ENCODE measurements around the gene MBD3L1. TPM values are rescaled to one million over a fixed set of nuclear protein-coding genes. Genes with fewer than 3 reads are reported as not detected.

MBD3L1 gene
- total and polyA plus RNA-seq, 2 of the 13 experiments (the other 11 are each of a cell fraction or from before 2014, with no cell fraction given), result not detected

- Histone ChIP-seq H3K9ac (ENCODE audit: insufficient read depth, low read depth, low read length) (no peak overlapping the region), H3K4me1 (ENCODE audit: insufficient read depth, low read length) (no peaks in the 10 kb centered on the region), H3K79me2 (ENCODE audit: insufficient read depth, low read length) (no peaks in the 10 kb centered on the region), H3K27me3 (ENCODE audit: control insufficient read depth in 1 of 2, insufficient read depth in 2 of 2, low read length in 2 of 2) (no peaks in the 10 kb centered on the region), H3K9me3 (ENCODE audit: low read length) (peaks cover 98% of the 10 kb centered on the region), H2AFZ (ENCODE audit: low read length) (no peak overlapping the region), H3K4me2 (ENCODE audit: low read depth, low read length) (no peak overlapping the region), H3K4me3 (replicated peaks in 1 of 3; ENCODE audit: insufficient read depth in 1 of 3, low read depth in 2 of 3, low read length in 3 of 3) (no peak overlapping the region), H3K27ac (ENCODE audit: extremely low read length, insufficient read depth, low read length) (no peak overlapping the region), H4K20me1 (ENCODE audit: insufficient read depth, low read length) (no peaks in the 10 kb centered on the region), H3K36me3 (replicated peaks in 1 of 2; ENCODE audit: control insufficient read depth in 1 of 2, insufficient read depth in 2 of 2, low read length in 2 of 2) (no peaks in the 10 kb centered on the region)
- ChIA-PET POLR2A (no interaction called here), CTCF (ENCODE audit: low intra/inter-chr PET ratio, low total read pairs) (no interaction called here)
- FAIRE-seq, result no peak
- no TSS peak for BruUV-seq (replicated peaks)
- ATAC-seq, result no peak
- TF ChIP-seq ATF7 (IDR thresholded peaks at IDR 0.05) (0 out of 2 replicates have a peak, but pooled peaks have one; percentile 13), ATF7 (CRISPR knock-in tag; IDR thresholded peaks at IDR 0.05) (no peak), ZBTB40 (IDR thresholded peaks at IDR 0.05) (peak; percentile 6; the same call in 1 of the 2 replicates), ZBTB40 (CRISPR knock-in tag; IDR thresholded peaks at IDR 0.05) (no peak), CREB1 (IDR thresholded peaks at IDR 0.05) (peak; percentile 92), CREB1 (CRISPR knock-in tag; IDR thresholded peaks at IDR 0.05) (no peak), IKZF4 (CRISPR knock-in tag; IDR thresholded peaks at IDR 0.05; ENCODE audit: borderline replicate concordance, low read depth, not compliant biosample characterization) (no peak), PHB2 (IDR thresholded peaks at IDR 0.05; ENCODE audit: partially characterized antibody) (peak; percentile 54)
- in situ Hi-C loops (cut with HindIII; ENCODE audit: extremely low pct_ligation_motif_present, low pct_unique_long_range_greater_than_20kb), result no loop called here
- no peak for DNase-seq (ENCODE audit: low spot score)
- intact Hi-C loops (cut with micrococcal nuclease; ENCODE audit: unreplicated experiment), result no loop called here
These were observed 58.1 kb downstream of the MBD3L1 start for GRCh38 chr19:8890260-8890659.

Other genes starting within 250 kb of the MBD3L1 start
- 0.49 TPM in 1 of 2 replicates, not detected in the other for gene ADAMTS10, start 221.7 kb upstream of the MBD3L1 start, total RNA-seq (2016; rRNA removed; fragmentation: Illumina TruSeq; extraction: Trizol)
- 1.7 and 3.0 TPM in 2 replicates for gene ADAMTS10, start 221.7 kb upstream of the MBD3L1 start, polyA plus RNA-seq (2011; rRNA removed)
- not detected in 2 replicates for gene NFILZ, start 201.7 kb upstream of the MBD3L1 start, total RNA-seq (2016; rRNA removed; fragmentation: Illumina TruSeq; extraction: Trizol)
- not detected in 2 replicates for gene NFILZ, start 201.7 kb upstream of the MBD3L1 start, polyA plus RNA-seq (2011; rRNA removed)
- not detected in 2 replicates for gene ACTL9, start 133.6 kb upstream of the MBD3L1 start, total RNA-seq (2016; rRNA removed; fragmentation: Illumina TruSeq; extraction: Trizol)
- gene ACTL9, start 133.6 kb upstream of the MBD3L1 start, polyA plus RNA-seq (2011; rRNA removed), result not detected in 2 replicates
- gene OR2Z1, start 110.7 kb upstream of the MBD3L1 start, total RNA-seq (2016; rRNA removed; fragmentation: Illumina TruSeq; extraction: Trizol), result not detected in 2 replicates
- not detected in 2 replicates for gene OR2Z1, start 110.7 kb upstream of the MBD3L1 start, polyA plus RNA-seq (2011; rRNA removed)
- gene ZNF558, start 73 bp upstream of the MBD3L1 start, total RNA-seq (2016; rRNA removed; fragmentation: Illumina TruSeq; extraction: Trizol), result 7.9 and 9.5 TPM in 2 replicates
- 10.8 and 13.0 TPM in 2 replicates for gene ZNF558, start 73 bp upstream of the MBD3L1 start, polyA plus RNA-seq (2011; rRNA removed)
- gene MUC16, start 178.0 kb downstream of the MBD3L1 start, total RNA-seq (2016; rRNA removed; fragmentation: Illumina TruSeq; extraction: Trizol), result not detected in 2 replicates
- gene MUC16, start 178.0 kb downstream of the MBD3L1 start, polyA plus RNA-seq (2011; rRNA removed), result not detected in 2 replicates

Measured in HepG2 (cell line).